ENCODE results near the gene MMP12.

Gene MMP12

DNA sequence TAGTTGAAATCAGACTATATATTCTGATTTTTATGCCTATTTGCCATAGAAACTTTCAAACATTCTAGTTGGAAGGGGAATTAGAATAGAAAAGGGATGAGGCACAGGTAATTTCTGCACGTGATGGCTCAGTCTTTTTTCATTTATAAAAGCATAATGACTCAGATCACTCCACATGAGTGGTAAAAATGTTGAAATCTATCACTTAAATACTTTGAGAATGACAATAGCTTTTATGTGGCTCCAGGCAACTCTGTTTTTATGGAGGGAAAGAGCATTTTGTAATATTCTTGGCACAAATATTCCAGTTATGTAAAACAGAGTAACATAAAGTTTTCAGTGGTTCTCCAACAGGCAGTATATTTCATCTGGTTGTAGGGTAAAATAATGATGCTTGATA lies 25.5 kb downstream of the MMP12 start:
- no peak for DNase-seq

- DNase-seq, result no peak
These were observed 28.5 kb downstream of the MMP12 start for GRCh38 chr11:102846292-102846691.

- DNase-seq, result no peak
These were observed 31.3 kb downstream of the MMP12 start, which contains the start of gene MMP3 for GRCh38 chr11:102843489-102843888. TSS of gene MMP3 (minus strand) at chr11:102843609. CDS start at chr11:102843546, 63 bp downstream.

DNA sequence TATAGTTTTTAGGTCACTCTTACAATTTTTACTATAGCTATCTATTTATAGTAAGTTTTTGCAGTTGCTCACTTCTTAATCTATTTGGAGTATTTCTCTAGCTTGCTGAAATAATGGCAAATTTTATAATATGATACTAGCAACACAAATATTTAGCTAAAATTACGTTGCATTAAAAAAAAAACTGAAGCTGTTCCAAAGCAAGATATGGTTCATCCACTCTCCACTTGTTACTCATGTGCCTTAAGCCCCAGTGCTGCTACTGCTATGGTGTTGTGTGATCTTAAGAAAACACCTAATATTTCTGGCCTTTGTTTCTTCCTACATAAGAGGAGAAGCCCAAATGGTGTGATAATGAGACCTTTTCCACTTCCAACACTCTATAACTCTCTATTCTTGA lies 31.9 kb downstream of the MMP12 start:
- DNase-seq, result no peak

- DNase-seq, result no peak
These were observed 34.8 kb downstream of the MMP12 start for GRCh38 chr11:102840018-102840417.

- no peak for DNase-seq
These were observed 37.1 kb downstream of the MMP12 start for GRCh38 chr11:102837646-102838045.

DNA sequence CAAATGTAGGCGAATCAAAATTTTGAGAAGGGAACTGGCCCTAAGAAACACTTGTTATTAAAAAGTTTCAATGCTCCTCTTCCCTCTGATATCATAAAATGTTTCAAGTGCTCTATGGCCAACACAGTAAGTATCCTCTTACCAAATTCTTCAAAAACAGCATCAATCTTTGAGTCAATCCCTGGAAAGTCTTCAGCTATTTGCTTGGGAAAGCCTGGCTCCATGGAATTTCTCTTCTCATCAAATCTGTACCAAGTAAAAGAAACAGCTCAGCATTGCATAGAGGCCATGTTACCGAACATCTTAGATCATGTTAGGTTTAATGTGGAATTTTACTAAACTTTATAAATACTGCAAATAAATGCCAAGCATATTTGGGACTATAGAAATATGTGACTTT lies 37.6 kb downstream of the MMP12 start:
- no peak for DNase-seq

- no peak for DNase-seq
These were observed 38.4 kb downstream of the MMP12 start for GRCh38 chr11:102836290-102836875.

GRCh38 chr11:102833731-102834130 lies 41.1 kb downstream of the MMP12 start:
- no peak for DNase-seq

DNA sequence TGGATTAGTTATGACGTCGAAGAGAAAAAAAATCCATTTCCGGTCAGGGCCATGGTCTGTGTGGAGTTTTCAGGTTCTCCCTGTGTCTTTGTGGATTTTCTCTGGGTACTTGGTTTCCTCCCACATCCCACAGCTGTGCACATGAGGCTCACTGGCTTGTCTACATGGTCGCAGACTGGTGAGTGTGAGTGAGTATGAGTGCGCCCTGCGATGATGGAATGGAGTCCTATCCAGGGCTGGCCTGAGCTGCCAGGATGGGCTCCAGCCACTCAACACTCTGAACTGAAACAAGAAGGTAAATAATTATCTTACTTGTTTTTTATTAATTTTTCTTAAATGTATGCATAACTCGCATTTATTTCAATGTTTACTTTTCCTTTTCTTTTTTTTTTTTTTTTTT lies 42.2 kb downstream of the MMP12 start:
- DNase-seq, result no peak

DNA sequence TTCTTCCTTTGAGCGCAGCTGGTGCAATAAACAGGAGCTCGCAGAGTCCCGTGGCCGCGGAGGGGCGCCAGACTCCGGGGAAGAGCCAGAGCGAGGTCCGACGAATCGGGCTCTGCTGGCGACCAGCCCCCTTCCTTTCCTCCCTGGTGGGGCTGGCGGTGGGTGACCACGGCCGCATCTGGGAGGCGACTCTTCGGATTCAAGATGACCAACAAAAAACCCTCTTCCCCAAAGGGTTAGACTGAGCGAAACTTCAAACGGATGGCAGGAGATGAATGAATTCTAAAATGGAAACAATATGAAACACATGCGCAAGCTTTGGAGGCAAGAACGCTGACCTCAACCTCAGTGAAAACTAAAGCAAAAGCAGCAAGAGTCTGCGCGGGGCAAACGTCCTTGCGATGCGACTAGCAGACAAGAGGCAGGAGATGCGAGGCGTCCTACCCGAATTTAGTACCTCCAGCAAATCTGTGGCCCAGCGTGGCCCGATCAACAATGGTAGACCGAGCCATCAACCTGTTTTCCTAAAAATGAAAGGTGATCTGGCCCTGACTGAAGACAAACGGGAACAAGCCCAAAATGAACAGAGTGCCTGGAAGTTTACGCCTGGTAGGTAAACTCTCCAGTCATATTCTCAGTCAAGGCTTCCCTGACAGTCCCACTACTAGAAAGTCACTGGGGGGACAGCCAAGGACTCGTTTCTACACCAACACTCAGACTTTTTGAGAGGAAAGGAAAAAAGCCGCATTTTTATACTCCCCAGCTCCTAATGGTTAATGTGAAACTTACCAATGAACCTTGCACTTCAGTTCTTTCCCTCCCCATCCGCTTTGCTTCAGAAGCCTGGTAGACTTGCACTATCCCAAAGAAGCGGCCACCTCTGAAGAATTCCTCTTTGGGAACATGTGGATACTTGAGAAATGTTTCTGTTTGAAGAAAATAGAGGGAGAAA lies 43.0 kb downstream of the MMP12 start:
- DNase-seq, result peak; percentile 46 to 68 (median 55)

GRCh38 chr11:102831128-102831488 lies 43.7 kb downstream of the MMP12 start:
- no peak for DNase-seq

DNA sequence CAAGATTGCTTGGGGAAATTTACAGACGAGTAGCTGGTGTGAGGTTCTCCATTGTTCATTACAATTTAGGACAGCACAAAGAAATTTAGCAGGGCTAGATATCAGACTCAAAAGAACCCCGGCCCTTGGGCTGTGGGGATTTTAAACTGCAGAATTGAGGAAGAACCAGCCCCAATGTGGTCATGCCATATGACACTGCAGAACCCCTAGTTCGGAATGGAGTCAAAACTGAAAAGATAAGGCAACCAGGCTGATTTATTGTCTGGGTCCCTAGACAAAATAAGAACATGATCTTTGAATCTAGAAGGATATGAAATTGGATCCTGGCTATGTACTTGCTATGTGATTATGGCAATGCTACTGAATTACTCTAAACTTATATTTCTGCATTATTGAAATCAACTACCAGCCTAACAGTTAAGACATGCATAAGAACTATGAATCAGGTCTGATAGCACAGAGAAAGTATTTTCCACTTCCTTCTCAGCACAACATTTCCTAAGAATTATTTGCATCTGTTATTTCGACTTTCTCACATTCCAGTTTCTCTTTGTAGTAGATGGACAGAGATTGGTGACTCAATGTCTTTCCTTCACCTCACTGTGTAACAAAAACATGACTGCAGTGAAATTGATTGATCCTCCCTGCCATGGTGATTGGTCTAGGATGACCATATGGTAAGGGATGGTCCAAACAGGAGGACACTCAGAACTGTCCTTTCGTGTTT lies 44.6 kb downstream of the MMP12 start:
- peak; percentile 14 to 26 (median 21) for DNase-seq

GRCh38 chr11:102829316-102830000 lies 45.3 kb downstream of the MMP12 start:
- peak in 2 of 3 donors; percentile 23 to 25 for DNase-seq

DNA sequence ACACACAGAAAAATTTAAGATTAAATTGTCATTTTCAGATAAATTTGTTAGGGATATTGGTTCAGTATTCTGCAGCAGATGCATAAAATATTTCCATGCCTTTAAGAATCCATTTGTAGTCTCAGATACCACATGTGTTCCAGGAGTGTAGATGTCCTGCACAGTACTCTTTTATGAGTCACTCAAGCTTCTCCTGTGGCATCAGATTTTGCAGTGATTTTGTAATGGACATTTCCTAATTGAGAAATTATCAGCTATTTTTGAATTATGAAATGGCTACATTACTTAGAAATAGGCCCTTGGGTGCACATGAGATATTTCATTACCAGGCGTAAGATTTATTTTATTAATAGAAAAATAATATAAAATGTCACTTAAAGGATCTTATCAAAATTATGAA lies 50.2 kb downstream of the MMP12 start:
- DNase-seq, result peak in 2 of 3 donors; percentile 44 to 46

DNA sequence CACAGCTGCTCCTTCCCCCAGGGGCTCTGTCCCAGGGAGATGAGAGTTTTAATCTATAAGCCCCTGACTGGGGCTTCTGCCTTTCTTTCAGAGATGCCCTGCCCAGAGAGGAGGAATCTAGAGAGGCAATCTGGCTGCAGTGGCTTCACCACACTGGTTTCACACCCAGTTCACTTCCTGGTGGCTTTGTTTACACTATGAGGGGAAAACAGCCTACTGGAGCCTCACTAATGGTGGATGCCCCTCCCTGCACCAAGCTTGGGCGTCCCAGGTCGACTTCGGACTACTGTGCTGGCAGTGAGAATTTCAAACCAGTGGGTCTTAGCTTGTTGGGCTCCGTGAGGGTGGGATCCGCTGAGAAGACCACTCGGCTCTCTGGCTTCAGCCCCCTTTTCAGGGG lies 55.3 kb downstream of the MMP12 start:
- DNase-seq, result no peak

DNA sequence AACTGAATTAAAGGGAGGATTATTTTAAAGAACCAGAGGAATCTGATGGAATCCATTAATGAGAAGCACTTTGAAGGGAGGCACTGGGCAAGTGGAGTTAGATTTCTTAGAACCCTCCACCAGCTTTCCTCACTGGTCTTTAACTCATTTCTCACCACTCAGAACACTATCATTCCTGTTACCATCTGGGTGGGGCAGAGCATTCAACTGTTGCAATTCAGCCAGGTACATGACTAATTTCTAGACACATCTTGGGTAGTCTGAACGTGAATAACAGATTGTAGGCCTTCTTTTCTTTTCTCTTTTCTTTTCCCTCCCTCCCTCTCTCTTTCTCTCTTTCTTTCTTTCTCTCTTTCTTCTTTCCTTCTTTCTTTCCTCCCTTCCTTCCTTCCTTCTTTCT lies 61.3 kb downstream of the MMP12 start:
- no peak for DNase-seq
